ENCODE results near the gene FSTL4.

Gene FSTL4

DNA sequence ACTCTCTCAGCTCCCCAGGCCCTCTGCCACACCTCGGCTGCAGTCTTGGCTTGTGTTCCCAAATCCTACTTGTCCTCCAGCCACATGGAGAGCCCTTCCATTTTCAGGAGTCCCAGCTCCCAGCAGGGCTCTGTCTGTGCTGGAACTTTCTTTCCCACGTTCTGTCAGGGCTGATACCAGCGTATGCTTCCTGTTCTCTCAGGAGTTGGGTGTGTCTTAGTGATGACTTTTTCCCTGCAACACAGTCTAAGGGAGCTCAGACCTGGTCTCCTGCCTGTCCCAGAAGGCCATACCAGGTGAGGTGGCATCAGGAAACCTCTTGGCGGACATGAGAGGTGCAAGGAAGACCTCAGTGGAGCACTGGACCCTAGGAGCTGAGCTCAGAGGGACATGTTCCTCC is 334.0 kb downstream of the FSTL4 start:
- DNase-seq = no peak

DNA sequence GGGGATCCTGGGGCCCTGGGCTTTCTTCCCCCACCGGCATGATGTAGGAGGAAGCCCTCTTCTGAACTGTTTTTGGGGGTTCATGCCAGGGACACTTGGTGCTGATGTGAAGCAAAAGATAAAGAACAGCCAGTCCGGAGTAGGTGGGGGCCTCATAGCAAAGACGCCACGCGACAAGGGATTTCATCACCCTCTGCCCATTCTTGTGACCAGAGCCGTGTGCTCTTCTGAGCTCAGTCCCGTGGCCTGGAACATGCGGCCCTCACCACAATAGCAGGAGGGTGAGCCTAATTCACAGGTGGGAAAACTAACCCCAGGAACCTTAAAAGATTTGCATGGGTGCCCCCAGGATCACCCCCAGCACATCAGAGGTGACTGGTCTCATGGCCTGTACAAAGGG is 334.6 kb downstream of the FSTL4 start:
- no peak for DNase-seq

DNA sequence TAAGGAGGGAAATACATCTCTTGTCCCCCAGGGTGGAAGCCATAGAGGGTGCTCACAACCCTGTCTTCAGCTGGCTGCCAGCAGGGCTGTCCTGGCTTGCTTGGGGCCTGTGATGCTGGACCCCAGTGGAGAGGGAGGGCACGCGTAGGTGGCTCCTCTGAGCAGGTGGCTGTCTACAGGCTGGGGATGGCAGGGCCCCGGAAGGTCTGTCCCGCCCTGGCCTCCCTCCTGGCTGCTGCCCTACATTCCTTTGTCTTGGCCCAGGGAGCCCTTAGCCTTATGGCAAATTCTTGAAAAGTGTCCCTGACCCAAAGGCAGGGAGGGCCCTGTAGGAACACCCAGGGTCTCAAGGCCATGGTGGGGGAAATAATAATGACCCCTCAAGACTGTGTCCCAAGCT is 336.2 kb downstream of the FSTL4 start:
- no peak for DNase-seq

DNA sequence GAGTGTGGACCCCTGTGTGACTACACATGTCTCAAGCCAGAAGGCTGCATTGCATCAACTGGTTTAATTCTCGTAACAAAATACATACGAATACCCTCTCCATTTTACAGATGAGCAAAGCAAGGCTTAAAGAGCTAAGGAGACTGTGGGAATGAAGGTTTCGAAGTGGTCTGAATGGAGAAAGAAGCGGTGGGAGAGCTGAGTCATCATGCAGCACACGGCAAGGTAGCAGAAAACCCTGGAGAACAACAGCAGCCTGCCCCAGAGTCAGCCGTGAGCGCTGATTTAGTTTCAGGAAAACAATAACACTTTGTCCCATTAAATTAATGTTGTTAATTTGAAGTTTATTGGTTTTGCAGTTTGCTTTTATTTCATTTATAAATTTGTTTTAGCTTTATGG is 336.7 kb downstream of the FSTL4 start:
- DNase-seq = no peak

DNA sequence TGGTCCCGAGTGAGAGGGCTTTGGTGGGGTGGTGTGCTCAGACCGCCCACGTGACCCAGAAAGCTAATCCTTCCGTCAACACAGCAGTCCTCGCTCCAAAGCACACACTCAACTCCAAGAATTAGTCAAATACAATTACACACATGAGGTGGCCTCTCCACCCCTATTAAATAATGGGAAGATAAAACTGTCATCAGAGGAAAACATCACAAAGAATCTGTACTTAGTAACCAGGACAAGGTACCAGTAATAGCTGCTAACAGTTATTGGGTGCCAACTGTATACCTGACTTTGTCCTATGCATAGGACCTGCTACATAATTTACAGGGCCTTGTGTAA is 337.8 kb downstream of the FSTL4 start:
- DNase-seq = no peak

DNA sequence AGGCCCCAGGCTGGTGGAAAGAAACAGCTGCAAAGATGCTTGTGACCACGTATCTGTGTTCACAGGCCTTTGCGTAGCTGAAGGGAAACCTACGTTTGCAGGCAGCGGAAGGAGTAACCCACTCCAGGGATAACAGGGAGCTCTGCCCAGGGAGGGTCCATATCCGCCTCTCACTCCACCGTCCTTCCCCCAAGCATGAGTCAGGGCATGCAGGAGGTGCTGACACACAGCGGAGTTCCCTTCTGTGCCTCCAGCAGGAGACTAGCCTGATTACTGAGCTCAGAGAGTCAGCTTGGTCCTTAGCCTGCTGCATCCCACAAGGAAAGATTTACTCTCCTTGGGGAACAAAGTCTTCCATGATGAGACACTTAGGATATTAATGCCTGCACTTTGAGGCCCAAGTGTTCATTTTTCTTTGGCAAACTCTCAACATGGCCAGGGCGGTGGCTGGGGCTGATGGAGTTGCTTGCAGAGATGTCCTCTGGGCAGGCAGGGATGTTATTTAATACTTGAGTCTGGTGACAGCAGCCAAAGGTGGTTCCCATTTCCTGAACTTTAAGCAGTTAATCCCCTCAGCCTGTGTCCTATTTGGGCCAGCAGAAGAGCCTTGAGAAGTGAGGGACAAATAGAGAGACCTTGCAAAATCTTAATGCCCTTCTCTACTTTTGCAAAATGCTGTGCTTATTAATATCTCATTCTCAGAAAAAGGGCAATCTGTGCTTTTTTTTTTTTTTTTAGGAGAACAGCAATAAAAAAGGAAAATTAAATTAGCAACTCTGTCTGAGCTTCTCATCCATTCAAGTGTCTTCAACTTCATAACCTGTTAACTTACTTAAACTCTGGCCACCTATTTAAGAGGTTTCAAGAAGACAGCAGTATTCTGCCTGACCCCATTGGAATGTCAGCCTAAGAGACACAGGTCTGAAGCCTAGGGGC is 338.4 kb downstream of the FSTL4 start:
- no peak for DNase-seq

DNA sequence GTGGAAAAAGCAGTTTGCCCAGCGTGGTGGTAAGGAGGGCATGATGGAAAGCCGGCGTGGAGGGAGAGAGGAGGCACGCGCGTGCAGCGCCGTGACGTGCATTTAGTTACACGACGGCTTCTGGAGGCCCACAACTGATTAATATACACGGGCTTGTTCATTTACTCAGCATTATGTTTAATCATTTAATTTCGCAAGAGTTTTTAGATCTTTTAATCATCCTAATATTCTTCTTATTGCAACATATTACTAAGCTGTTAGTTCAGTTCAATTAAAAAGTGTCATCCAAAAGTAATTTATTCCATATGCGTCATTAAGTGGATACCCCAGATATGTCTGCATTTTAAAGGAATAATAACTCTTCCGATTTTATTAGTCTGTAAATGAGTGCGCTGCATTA is 340.0 kb downstream of the FSTL4 start:
- DNase-seq = no peak

DNA sequence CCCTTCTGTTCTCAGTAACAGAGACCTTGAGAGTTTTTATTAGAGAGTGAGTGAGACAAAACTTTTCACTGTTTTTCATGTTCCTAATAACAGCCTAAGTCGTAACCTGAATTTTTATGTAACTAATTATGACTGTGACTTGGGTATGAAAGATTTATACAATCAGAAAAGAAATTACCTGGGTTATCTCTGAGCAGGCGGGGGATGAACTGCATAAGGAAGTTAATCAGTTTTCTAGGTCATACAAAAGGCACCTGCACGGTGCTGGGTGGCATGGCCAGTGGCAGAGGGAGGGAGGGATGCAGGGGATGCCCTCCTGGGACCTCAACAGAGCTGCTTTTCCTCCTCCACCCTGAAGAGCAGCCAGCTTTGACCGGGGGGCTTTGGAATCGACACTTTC is 340.7 kb downstream of the FSTL4 start:
- DNase-seq = no peak

DNA sequence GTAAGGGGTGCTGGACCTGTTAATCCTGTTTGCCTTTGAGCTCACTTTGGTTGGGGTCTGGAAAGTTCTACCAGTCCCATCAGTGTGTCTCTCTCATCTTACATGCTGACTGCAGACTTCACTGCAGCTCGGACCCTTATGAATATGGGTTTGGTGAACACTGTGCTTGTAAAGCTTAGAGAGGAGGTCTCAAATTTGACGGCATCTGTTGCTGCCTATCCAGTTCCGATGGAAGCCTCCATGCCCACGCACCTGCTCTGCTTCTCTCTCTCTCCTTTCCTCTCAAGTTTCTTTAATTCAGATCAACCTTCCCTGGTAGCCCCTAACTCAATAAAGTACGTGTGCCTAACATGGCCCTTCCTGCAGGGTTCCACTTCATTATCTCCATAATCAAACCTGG is 342.6 kb downstream of the FSTL4 start:
- no peak for DNase-seq

DNA sequence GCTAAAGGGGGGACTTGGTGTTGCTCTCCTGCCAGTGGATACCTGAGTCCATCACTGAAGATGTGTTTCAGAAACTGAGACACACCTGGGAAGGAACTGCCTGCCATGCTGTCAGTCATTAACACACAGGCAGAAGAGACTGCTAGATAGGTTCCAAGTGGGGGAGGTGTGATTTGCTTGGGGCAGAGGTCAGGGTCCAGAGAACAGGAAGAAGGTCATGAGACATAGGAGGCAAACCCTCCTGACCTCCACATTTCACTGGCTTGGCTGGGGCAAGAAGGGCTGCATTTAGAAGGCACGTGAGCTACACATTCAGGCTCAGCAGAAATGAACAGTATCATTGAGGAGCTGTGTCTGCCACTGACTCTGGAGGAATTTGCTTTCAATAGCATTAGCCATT is 344.7 kb downstream of the FSTL4 start:
- DNase-seq = peak; percentile 20

DNA sequence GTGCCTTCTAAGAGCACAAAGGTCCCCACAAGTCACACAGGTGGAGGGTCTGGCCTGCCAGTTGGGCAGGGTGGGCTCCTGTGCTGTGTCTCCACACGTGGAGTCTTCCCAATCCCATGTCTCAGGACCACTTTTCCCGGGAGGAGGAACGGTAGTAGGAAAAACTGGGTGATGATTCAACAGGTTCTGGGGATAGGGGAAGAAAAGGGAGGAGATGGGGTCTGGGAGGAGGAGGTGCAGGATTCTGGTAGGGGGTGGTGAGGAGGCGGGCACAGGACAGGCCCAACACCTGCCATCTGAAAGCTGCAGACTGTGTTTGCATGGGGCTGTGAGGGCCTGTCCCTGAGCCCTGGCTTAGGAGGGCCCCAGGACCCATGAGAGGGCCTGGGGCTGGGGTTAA is 345.4 kb downstream of the FSTL4 start:
- no peak for DNase-seq

DNA sequence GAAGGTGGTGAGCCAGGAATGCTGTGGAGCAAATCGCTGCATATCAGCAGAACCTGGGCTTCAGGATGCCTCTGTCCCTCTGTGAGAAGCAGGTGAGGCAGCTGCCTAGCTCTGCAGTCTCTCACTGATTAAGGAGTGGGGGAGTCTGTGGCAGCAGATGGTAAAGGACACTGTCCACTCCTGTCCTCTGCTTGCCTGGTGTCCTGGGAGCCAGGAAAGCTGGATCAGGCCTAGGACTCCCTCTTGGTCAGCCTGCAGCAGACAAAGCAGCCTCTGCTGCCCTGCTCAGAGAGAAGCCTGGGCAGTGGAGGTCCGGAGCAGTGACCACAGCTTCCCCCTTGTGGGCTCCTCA is 345.8 kb downstream of the FSTL4 start:
- DNase-seq = no peak

DNA sequence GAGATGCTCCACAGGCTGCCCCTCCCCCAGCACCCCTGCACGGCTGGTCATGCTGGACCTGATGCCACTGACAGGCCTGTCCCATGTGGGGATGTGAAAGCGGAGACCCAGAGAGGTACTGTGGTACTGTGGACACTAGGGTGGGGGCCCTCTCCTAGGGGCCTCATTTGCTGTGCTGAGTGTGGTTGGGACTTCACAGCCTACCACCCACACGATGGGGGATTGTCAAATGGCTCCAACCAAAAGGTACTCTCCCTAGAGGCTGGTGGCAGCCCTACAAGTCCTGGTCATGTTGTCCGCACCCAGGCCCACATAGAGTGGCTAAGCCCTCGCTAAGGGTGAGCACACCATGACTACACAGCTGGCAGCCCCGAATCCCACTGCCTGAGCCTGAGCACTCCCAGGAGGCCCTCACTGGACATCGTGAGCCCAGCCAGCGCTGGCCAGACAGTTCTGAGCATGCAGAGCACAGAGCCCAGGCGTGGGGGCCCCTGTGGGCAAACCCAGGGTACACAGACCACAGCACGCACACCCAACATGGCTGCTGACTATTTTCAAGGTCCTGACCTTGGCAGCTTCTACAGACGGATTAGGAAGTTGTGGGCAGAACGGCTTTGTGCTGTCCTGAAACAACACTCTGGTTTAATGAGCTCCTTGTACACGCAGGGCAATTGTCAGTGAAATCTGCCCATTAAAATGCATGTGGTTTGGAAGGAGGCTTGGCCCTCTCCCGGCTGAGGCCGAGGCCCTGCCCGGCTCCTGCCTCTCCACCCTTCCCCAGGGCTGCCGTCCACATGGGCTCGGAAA is 346.4 kb downstream of the FSTL4 start:
- DNase-seq = no peak

DNA sequence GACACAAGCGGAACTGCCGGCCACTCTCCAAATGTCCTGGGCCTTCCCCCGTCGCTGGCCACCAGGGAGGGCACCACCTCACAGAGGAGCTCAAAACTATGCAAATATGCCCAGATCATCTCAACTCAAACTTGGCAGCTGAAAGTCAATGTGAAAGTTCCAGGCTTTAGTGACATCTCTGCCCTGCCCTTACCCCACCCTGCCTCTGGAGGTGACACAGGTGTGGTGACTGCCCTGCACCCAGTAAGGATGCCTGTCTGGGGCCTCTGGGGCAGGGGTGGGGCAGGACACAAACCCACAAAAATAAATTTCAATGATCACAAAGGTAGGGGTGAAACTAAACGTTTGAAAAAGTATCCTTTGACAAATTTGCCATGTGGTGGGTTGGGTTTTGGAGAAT is 347.1 kb downstream of the FSTL4 start:
- no peak for DNase-seq

DNA sequence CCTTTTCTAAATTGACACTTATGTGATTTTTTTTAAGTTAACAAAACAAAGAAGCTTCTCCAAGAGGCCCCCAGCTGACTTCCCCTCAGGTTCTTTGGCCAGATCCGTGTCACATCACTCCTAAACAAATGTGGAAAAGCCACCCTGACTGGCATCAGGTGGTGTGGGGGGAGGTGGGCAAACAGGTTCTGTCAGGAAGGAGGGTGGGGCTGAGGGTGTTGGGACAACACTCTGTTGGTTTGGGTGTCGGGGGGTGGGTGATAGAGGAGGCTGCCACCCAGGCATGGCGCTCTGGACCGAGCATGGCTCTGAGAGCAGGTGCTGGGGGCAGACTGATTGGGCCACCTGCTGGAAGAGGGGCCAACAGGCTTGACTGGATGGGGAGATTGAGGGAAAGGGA is 349.7 kb downstream of the FSTL4 start:
- DNase-seq = no peak

DNA sequence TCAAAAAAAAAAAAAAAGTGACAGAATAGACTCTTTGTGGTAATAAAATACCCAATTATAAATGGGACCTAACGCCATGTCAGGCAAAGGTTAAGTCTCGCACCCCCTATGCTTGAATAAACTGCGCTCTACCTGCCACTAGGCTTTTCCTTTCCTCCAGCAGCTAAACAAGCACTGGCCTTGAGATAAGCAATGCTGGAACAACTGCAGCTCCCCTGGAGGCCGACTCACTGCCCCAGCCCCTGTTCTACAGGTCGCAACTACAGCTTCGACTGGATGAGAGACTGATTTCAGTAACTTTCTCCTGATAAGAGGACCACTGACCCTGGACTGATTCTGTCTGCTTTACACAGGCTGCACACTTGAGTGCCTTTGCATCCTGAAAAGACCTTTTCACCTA is 350.3 kb downstream of the FSTL4 start:
- no peak for DNase-seq

DNA sequence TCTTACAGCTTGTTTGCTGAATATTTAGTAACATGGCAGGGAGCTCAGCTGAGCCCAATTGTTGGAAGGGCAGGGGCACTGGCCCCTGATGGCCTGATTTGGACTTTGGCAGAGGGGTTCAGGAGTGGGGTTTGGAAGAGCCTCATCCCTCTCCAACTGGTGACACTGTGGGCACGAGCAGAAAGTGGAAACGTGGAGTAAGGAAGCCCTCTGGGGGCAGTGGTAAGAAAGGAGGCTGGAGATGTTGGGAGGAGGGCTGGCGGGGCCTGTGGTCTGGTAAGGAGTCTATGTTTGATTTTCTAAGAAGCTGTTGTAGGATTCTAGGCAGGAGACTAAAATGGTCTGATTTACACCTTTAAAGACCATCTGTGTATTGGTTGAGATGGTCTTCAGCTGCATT is 351.6 kb downstream of the FSTL4 start:
- DNase-seq = no peak

DNA sequence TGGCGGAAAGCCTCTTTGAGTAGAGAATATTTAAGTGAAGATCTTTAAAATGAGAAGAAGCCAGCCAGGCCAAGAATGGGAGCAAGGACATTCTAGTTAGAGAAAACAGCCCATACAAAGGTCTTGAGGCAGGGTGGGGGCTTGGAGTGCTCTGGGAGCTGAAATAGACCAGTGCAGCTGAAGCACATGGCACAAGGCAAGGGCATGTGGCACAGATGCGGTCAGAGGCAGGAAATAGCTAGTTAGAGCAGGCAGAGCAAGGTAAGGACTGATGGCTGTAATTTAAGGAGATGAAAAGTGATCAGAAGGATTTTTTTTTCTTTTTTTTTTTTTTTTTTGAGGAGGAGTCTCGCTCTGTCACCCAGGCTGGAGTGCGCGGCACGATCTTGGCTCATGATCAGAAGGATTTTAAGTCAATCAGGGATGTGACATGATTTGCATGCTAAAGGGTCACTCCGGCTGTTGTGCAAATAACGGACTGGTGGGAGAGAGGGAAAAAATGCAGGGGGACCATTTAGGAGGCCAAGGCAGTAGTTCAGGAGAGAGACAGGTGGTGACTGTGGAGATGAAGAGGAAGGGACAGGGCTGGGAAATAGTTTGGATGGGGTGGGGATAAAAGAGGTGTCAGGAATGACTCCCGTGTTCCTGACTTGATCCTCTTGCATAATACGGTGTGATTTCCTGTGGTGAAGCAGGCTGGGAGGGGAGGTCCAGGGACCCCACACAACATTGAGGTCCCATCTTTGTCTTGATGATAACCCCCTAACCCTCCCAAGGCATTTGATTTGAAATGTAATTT is 352.9 kb downstream of the FSTL4 start:
- no peak for DNase-seq

DNA sequence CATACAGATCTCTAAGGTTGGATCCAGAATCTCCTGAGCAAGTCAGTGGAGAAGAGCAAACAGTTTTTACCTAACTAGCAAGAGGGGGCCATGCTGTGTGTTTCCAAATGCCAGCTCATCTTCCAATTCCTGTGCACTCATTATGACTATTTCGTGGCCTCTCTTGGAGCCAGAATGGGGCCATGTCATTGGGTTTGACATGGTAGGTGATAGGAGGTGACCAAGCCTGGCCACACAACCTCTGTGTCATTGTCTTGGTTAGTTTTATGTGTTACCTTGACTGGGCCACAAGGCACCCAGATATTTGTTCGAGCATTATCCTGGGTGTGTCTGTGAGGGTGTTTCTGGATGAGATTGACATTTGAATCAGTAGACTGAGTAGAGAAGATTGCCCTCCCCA is 354.4 kb downstream of the FSTL4 start:
- no peak for DNase-seq

DNA sequence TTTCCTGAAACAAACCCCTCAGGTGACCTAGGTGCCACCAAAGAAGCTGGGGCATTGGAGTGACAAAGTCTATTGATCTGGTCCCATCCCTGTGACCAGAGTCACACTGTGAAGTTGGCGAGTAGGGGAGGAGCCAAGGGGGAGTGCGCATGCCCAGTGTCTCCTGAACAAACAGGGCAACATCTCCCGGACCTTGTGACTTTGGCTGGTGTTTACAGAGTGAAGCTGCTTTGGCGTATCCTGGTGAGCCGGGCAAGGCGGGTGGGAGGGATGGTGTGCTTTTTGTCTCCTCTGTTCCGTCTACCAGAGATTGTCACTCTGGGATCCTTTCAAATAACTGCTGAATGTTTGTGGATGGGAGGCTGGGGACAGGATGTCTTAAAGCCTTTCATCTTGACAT is 356.1 kb downstream of the FSTL4 start:
- no peak for DNase-seq

DNA sequence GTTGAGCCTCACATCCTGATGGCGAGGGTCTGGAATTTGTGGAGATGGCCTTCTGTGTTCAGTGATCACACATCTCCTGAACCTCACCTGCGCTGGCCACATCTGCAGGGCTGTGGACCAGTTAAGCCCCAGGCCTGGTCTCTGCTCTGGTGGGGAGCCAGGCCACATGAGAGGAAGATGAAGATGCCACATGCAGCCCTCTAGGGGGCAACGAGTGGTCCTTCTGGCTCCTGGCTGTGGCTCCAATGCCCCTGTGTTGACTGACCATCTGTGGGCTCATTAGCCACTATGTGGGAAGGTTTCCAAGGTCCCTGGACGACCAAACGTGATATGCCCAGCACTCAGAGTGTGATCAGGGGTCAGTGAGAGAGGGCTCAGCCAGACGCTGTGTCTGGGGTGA is 357.5 kb downstream of the FSTL4 start:
- no peak for DNase-seq

DNA sequence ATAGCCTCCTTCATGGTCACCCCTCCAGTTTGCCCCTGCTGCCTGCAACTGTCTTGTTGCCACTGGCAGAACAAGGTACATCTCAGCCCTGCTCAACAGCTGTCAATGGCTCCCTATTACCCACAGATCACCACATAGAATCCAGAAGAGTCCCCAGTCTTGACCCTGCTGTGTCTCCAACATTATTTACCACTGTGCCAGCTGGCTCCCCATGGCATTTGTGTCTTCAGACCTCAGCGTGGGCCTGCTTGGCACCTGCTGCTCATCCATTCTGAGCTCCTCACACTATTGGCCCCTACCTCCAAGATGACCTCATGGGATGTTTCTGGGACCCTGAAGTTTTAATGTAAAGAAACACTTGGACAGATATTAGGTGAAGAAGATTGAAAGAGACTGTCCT is 358.7 kb downstream of the FSTL4 start:
- no peak for DNase-seq

DNA sequence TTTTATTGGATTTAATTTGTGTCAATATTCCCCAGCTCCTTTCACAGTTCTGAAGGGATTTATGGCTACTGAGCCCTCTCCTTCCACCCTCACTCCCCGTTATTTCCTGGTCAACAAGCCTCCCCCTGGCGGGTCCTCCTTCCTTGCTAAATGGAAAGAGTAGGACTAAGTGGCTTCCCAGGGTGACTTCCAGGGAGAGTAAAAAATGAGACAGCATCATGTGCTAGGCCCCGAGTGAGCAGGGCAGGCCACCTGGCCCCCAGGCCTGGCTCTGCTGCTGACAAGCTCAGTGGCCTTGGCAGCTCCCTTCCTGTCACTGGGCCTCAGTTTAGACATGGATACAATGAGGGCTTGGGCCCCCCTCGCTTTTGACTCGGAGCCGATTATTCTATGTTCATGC is 359.3 kb downstream of the FSTL4 start:
- DNase-seq = no peak

DNA sequence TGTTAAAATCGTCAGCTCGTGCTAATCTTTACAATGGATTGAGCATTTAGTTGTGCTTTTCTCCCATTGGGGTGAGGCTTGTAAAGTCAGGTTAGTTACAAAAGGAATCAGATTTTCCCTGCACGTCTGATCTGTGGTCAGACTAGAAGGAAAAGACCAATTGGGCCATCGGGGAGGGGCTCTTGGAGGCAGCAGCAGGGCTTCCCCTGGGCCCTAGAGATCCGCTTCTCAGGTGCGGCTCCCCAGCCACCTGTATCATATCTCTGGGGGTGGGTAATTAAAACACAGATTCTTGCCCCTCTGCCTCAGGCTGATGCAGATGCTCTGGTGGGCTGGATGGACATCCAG is 360.2 kb downstream of the FSTL4 start:
- no peak for DNase-seq
